T-cell (primary cell): ENCODE data around the gene KCTD13. TPM values are rescaled to one million over a fixed set of nuclear protein-coding genes. Genes with fewer than 3 reads are reported as not detected.

ENCODE experiments used
- ATAC-seq, 4 experiments: fragments of 200-7000 bp in 3 of 4; fragments of 150-1000 bp in 1 of 4; cut with Tn5 transposase; replicated peaks in 1 of 4; 1 replicate in 3 of 4; 2 replicates in 1 of 4; pipeline ENCODE4 v1.10.0; 2021; ENCODE audit warnings: moderate library complexity in 3 of 4, mild to moderate bottlenecking in 2 of 4, moderate number of reproducible peaks in 1 of 4
- CTCF ChIA-PET, 2 donors: fragments of 300-600 bp; sonication (Branson Sonifier 250); formaldehyde crosslinking; loops; one replicate each; lab custom pipeline; 2022; ENCODE audit warnings: antibody characterized with exemption in 2 of 2; lab: Charles Lee
- POLR2A ChIA-PET, 2 donors: fragments of 300-600 bp; sonication (Branson Sonifier 250); formaldehyde crosslinking; loops; one replicate each; lab custom pipeline; 2022; ENCODE audit warnings: antibody characterized with exemption in 2 of 2; lab: Charles Lee
- DNase-seq, 35 experiments: peaks; one replicate each; pipeline versions ENCODE4 v3.0.0 to v3.0.0-alpha.2; 2013 to 2023
- H3K27ac ChIP-seq: one replicate; pipeline ENCODE4 v1.5.1; 2013; ENCODE audit warnings: low read length
- H3K27me3 ChIP-seq, 2 experiments: replicated peaks in 1 of 2; 1 replicate in 1 of 2; 2 replicates in 1 of 2; pipeline versions ENCODE4 v1.6.1 to v1.7.0; 2013; ENCODE audit warnings: low read length in 1 of 2, mixed read lengths in 1 of 2; ENCODE audit not compliant: control insufficient read depth in 2 of 2, insufficient read depth in 2 of 2; ENCODE audit errors: extremely low read depth in 1 of 2
- H3K36me3 ChIP-seq, 2 donors: 1 replicate in 1 of 2; 2 replicates in 1 of 2; pipeline versions ENCODE4 v1.6.1 to v1.7.0; 2013; ENCODE audit warnings: low read length in 1 of 2; ENCODE audit not compliant: control insufficient read depth in 2 of 2, insufficient read depth in 1 of 2; ENCODE audit errors: extremely low read depth in 1 of 2
- H3K4me1 ChIP-seq, 2 experiments: 1 replicate in 1 of 2; 2 replicates in 1 of 2; pipeline versions ENCODE4 v1.6.1 to v1.7.0; 2013; ENCODE audit warnings: low read length in 2 of 2, mixed read lengths in 1 of 2; ENCODE audit not compliant: insufficient read depth in 2 of 2, control insufficient read depth in 1 of 2; ENCODE audit errors: extremely low read depth in 1 of 2
- H3K4me3 ChIP-seq, 2 donors: 1 replicate in 1 of 2; 2 replicates in 1 of 2; pipeline versions ENCODE4 v1.5.1 to v1.7.0; 2013; ENCODE audit warnings: mild to moderate bottlenecking in 2 of 2, low read length in 1 of 2, moderate library complexity in 1 of 2; ENCODE audit not compliant: control insufficient read depth in 1 of 2; ENCODE audit errors: extremely low read depth in 1 of 2
- H3K9me3 ChIP-seq: 2 replicates; pipeline ENCODE4 v1.7.0; 2013
- H3K27ac Mint-ChIP-seq, 2 donors: one replicate each; pipeline ENCODE4 v1.8.0; 2020 to 2021; ENCODE audit warnings: mild to moderate bottlenecking in 2 of 2, mixed read lengths in 2 of 2
- H3K27me3 Mint-ChIP-seq, 2 donors: one replicate each; pipeline ENCODE4 v1.8.0; 2021 to 2022; ENCODE audit warnings: mixed read lengths in 2 of 2
- H3K36me3 Mint-ChIP-seq: one replicate; pipeline ENCODE4 v1.8.0; 2021; ENCODE audit warnings: mixed read lengths
- H3K4me1 Mint-ChIP-seq, 3 donors: one replicate each; pipeline ENCODE4 v1.8.0; 2020 to 2022; ENCODE audit warnings: mixed read lengths in 3 of 3, mild to moderate bottlenecking in 1 of 3
- H3K4me3 Mint-ChIP-seq, 3 donors: one replicate each; pipeline ENCODE4 v1.8.0; 2020 to 2022; ENCODE audit warnings: mild to moderate bottlenecking in 3 of 3, mixed read lengths in 3 of 3, moderate library complexity in 3 of 3
- H3K9me3 Mint-ChIP-seq, 3 donors: one replicate each; pipeline ENCODE4 v1.8.0; 2020 to 2022; ENCODE audit warnings: mixed read lengths in 3 of 3
- whole genome bisulfite sequencing: methylation state at CpG from one replicate; pipeline ENCODE4 v1.1.5; 2013; ENCODE audit warnings: missing lambda C conversion rate; ENCODE audit not compliant: insufficient coverage; 5-methylcytosine and 5-hydroxymethylcytosine counted together
- total RNA-seq, 35 experiments: library from RNA in 6 of 35; stranded (reverse) in 6 of 35; fragments of 120-200 nt in 1 of 35; gene quantifications; one replicate each; pipeline versions ENCODE4 v1.2.1 to v1.2.4 and lab custom pipeline; 2013 to 2026

KCTD13 gene, protein sequence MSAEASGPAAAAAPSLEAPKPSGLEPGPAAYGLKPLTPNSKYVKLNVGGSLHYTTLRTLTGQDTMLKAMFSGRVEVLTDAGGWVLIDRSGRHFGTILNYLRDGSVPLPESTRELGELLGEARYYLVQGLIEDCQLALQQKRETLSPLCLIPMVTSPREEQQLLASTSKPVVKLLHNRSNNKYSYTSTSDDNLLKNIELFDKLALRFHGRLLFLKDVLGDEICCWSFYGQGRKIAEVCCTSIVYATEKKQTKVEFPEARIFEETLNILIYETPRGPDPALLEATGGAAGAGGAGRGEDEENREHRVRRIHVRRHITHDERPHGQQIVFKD
- total RNA-seq (10 to 100 TPM; 48.4 to 87.3 (median 79.1) TPM), total RNA-seq (lab: John Stamatoyannopoulos, UW) (15.5 to 40.8 (median 22.4) reads per million in 29 experiments)
- 28.7 TPM for total RNA-seq (2013)

DNA sequence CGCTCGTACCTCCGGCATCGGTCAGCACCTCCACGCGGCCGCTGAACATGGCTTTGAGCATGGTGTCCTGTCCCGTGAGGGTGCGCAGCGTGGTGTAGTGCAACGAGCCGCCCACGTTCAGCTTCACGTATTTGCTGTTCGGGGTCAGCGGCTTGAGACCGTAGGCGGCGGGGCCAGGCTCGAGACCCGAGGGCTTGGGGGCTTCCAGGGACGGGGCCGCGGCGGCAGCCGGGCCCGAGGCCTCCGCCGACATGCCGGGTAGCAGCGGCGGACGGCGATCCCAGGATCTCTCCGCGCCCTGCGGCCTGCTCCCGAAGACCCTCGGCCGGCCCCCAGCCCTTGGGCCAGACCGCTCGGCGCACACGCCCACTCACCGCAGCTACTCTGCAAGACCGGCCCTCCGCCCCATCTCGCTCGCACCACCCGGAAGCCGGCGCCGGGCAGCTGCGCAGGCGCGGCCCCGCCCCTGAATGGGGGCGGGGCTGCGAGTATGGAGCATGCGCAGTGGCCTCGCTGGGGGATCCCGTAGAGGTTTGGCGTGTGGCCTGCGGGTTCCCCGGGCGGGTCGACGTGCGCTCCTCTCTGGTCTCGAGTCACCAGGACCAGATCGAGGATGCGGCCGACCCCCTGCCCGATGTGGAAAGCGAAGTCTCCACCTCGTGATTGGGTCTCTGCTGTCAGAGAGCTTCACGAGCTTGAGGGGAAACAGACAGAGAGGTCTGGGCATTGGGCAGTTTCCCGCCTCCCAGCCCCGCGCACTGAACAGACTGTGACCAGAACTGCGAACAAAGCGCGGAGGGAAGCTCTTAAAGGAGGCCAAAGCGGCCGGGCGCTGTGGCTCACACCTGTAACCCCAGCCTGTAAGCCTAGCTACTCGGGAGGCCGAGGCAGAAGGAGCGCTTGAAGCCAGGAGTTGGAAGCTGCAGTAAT lies at the start of gene KCTD13:
Gene KCTD13, minus strand, starts transcription at position 446 of the 930 bp plus-strand sequence. Its CDS starts 193 bp downstream, at position 253.
- Mint-ChIP-seq H3K27me3 (no peaks in the 10 kb centered on the region), H3K4me1 (peaks cover 37 to 46% (median 41%) of the 10 kb centered on the region in 3 donors), H3K27ac (peak within 1 kb of the TSS; percentile 94 to 97), H3K36me3 (peaks cover 10% of the 10 kb centered on the region), H3K9me3 (no peaks in the 10 kb centered on the region), H3K4me3 (peak within 1 kb of the TSS; percentile 87 to 91 (median 90))
- ATAC-seq (peak; percentile 91 to 92 (median 92)), DNase-seq (peak; percentile 59 to 98 (median 82))
- H3K36me3 ChIP-seq, result peaks cover 4 to 18% of the 10 kb centered on the region in 2 donors
- peaks cover 15 to 28% of the 10 kb centered on the region in 2 experiments for H3K4me1 ChIP-seq
- peak within 1 kb of the TSS; percentile 85 for H3K27ac ChIP-seq
- no peaks in the 10 kb centered on the region for H3K9me3 ChIP-seq
- CTCF ChIA-PET, result interaction anchor here in 1 of 2 donors (0.6 to 1.3 kb wide), 5 partner anchors 36 to 724 kb away, joined by 3 to 10 read pairs (median 5); partner anchors contain the start of genes PRR14, TAOK2 and TMEM219
- POLR2A ChIA-PET, result interaction anchor here (0.5 to 0.9 kb wide), 3 partner anchors 23 to 192 kb away, joined by 3 to 4 read pairs (median 3); no protein-coding TSS in a partner anchor
- 1% methylated on average over 89 of the region's 89 CpGs for WGBS
- H3K27me3 ChIP-seq, result no peaks in the 10 kb centered on the region
- peak within 1 kb of the TSS; percentile 87 to 88 for H3K4me3 ChIP-seq

DNA sequence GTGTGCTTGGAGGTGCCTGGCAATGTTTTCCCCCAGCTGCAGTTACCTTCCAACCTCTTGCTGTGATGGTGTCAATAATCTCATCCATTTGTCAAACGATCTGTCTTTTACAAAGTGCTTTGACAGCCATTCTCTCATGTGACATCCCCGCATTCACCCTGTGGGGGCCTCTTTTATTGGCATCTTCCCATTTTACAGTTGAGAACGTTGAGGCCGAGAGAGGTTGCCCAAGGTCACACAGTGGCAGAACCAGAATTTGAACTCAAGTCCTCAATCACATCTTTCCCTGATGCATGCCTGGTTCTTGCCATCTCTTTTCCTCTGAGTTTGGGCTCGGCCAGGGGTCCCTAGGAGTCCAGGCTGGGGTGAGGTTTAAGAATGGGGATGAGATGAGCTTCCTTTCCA lies 49.1 kb upstream of the KCTD13 start:
- Histone ChIP-seq H3K4me3 (peak overlapping the region; percentile 83 to 98), H3K27me3 (no peaks in the 10 kb centered on the region), H3K4me1 (peaks cover 13 to 33% of the 10 kb centered on the region in 2 experiments), H3K9me3 (no peaks in the 10 kb centered on the region), H3K36me3 (peaks cover 9 to 22% of the 10 kb centered on the region in 2 donors), H3K27ac (peak overlapping the region; percentile 78)
- Mint-ChIP-seq H3K4me1 (peaks cover 23 to 41% (median 36%) of the 10 kb centered on the region in 3 donors), H3K36me3 (peaks cover 19% of the 10 kb centered on the region), H3K27ac (peak overlapping the region; percentile 83 to 93), H3K27me3 (no peaks in the 10 kb centered on the region), H3K9me3 (no peaks in the 10 kb centered on the region), H3K4me3 (peak overlapping the region; percentile 85 to 97 (median 90))
- CTCF ChIA-PET, result interaction anchor here in 1 of 2 donors (3.9 kb wide), 1 partner anchor 13 kb away, joined by 22 read pairs; the partner anchor contains the start of gene TMEM219
- no peak for DNase-seq
- ATAC-seq, result no peak
- WGBS, result 52% methylated on average over 4 of the region's 5 CpGs
- POLR2A ChIA-PET, result interaction anchor here in 1 of 2 donors (0.6 kb wide), 1 partner anchor 1101 kb away, joined by 3 read pairs; no protein-coding TSS in a partner anchor

DNA sequence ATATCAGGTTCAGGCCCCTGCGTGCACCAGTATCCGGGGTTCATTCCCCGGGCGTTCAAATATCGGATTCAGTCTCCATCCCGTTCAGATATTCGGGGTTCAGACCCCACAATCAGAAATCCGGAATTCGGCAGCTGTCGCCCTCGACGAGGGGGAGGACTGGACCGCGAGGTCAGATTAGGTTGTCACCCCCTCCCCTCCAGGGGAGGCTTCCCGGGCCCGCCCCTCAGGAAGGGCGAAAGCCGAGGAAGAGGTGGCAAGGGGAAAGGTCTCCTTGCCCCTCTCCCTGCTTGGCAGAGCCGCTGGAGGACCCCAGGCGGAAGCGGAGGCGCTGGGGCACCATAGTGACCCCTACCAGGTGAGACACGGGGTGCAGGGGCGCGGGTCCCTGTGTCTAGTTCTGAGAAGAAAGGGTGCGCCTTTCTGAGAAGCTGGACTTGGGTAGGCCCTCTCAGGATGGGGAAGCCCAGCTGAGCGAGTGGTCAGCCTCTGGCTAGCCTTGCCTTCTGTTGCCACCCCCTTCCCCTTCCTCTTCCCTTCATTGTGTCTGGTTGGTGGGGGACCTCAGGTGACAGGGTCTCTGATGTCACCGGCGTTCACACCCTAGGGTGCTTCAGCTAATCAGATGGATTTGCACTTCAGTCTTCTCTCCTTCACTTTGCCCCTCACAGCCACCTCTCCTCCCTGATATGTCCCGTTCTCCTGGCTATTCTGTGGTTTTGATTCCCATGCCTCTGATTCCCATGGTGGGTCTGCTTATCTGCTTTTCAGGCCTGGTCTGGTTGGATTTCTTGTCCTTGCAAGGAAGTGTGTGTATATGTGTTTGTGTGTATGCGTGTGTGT lies 48.5 kb upstream of the KCTD13 start:
- no peaks in the 10 kb centered on the region for H3K9me3 ChIP-seq
- peak overlapping the region; percentile 83 to 93 for H3K27ac Mint-ChIP-seq
- peaks cover 13 to 33% of the 10 kb centered on the region in 2 experiments for H3K4me1 ChIP-seq
- peaks cover 9 to 15% of the 10 kb centered on the region in 2 donors for H3K36me3 ChIP-seq
- no peaks in the 10 kb centered on the region for H3K27me3 Mint-ChIP-seq
- ATAC-seq (no peak), DNase-seq (peak in 7 of 35 experiments; percentile 7 to 41 (median 23))
- H3K4me3 ChIP-seq, result peak overlapping the region; percentile 83 to 98
- CTCF ChIA-PET, result interaction anchor here in 1 of 2 donors (1.3 to 3.9 kb wide), 2 partner anchors 13 to 127 kb away, joined by 9 to 22 read pairs; partner anchors contain the start of gene TMEM219
- 1% methylated on average over 15 of the region's 31 CpGs for WGBS
- peaks cover 23 to 41% (median 36%) of the 10 kb centered on the region in 3 donors for H3K4me1 Mint-ChIP-seq
- POLR2A ChIA-PET, result interaction anchor here in 1 of 2 donors (0.6 kb wide), 1 partner anchor 1101 kb away, joined by 3 read pairs; no protein-coding TSS in a partner anchor
- H3K27ac ChIP-seq, result peak overlapping the region; percentile 78
- peak overlapping the region; percentile 85 to 97 (median 90) for H3K4me3 Mint-ChIP-seq
- H3K36me3 Mint-ChIP-seq, result peaks cover 20% of the 10 kb centered on the region
- H3K9me3 Mint-ChIP-seq, result no peaks in the 10 kb centered on the region
- no peaks in the 10 kb centered on the region for H3K27me3 ChIP-seq

DNA sequence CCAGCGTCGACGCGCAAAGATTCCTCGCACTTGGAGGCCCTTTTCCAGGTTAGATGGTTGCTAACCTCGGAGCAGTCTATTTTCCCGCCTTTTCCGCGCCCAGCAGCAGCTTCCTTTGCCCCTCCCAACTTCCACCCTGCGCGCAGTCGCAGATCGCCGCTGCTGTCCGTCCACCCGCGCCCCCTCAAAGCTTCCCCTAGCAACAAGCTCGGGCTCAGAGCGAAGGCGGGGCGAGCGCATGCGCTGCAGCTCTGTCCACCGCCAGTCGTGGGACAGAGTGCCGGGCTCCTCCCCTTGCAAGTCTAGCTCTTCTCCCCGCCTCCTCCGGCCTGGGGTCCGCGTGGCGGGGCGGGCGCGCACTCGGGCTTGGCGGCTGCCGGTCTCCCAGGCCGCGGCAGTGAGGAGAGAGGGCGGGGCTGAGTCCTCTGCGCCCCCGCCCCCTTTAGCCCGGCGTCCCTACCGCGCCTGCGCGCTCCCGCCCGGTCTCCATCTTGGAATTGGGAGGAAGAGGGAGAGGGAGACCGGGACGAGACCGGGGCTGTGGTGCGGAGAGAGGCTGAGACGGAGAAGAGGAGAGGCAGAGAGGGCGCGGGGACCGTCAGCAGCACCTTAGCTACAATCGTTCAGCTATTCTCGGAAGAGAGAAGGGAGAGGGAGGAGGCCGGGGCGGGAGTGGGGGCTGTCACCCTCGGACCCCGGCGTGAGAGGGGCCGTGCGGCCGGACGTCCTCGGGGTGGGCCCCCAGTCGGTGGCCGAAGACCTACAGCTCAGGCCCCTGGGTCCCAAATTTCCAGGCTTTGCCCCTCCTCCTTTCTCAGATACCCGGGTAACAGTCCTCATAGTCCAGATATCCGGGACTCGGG lies 47.6 kb upstream of the KCTD13 start, which contains the start of gene TAOK2:
Gene TAOK2, plus strand, starts transcription at position 485 of the 863 bp plus-strand sequence. CDS start 3,905 bp downstream, outside the sequence.
- WGBS, result 5% methylated on average over 67 of the region's 75 CpGs
- ChIA-PET POLR2A (interaction anchor here (0.7 to 1.1 kb wide), 7 partner anchors 11 to 97 kb away, joined by 3 to 7 read pairs (median 4); partner anchors contain the start of genes TMEM219 (in 2 of the 2) and KCTD13 (in 1 of the 2)), CTCF (interaction anchor here (0.5 to 3.9 kb wide), 8 partner anchors 12 to 273 kb away, joined by 3 to 22 read pairs (median 5); partner anchors contain the start of genes KCTD13 (in 1 of the 2), PAGR1 (in 1 of the 2) and TMEM219 (in 1 of the 2))
- Histone ChIP-seq H3K4me1 (peaks cover 13 to 33% of the 10 kb centered on the region in 2 experiments), H3K27me3 (no peaks in the 10 kb centered on the region), H3K4me3 (peak within 1 kb of the TSS; percentile 83 to 98), H3K36me3 (peaks cover 4 to 10% of the 10 kb centered on the region in 2 donors), H3K27ac (peak within 1 kb of the TSS; percentile 78), H3K9me3 (no peaks in the 10 kb centered on the region)
- H3K27me3 Mint-ChIP-seq, result no peaks in the 10 kb centered on the region
- H3K27ac Mint-ChIP-seq, result peak within 1 kb of the TSS; percentile 89 to 93
- peak within 1 kb of the TSS; percentile 85 to 97 (median 90) for H3K4me3 Mint-ChIP-seq
- peaks cover 15% of the 10 kb centered on the region for H3K36me3 Mint-ChIP-seq
- H3K4me1 Mint-ChIP-seq, result peaks cover 23 to 41% (median 36%) of the 10 kb centered on the region in 3 donors
- peak; percentile 91 to 97 (median 96) for ATAC-seq
- no peaks in the 10 kb centered on the region for H3K9me3 Mint-ChIP-seq
- DNase-seq, result peak; percentile 70 to 95 (median 83)
